Stimulated activated CD8-positive, alpha-beta memory T cell treated with anti-CD3 and anti-CD28 coated beads, Interleukin-7, amount 100 ng/mL, for 4 hours (primary cell): Measurements from ENCODE around the gene NHLH2.

Source experiments
- DNase-seq, 2 donors: peaks; one replicate each; pipeline ENCODE4 v3.0.0-alpha.2; 2020; ENCODE audit warnings: low read depth in 2 of 2

The NHLH2 gene

DNA sequence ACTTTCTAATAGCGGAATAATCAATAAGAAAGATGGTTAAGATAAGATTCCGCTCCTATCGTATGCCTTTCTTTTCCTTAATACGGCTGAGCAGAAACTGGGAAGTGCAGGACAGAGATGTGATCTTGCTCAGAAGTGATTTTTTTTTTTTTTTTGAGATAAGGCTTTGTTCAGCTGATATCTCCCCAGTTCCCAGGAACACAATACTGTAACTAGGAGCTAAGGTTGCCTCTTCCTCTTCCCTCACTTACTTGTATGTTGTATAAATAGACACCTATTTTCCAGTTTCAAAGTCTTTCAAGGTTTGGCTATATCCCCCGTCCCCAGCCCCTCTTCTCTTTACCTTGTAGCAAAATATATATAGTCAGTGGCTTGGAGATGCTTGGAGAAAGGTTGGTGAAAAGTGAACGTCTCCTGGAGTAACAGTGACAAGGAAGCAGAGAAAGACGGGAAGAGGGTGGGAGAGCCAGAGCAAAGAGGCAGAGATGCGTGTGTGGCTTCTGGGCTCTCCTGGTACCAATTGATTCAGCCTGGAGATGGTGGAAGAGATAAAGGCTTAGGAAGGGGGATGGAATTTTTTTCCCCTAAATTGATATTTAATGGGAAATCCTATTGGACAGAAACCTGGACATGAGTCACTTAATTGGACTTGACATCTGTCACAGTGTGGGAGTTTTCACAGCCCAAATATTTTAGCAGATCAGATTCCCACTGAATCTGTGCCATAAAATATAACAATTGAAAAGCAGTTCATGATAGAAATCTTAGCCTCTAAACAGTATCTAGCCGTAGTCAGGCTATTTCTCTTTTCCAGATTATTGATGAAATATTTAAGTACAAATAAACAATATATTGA, at the start of gene NHLH2:
Gene NHLH2 (minus strand): TSS at position 522 of the 856 bp plus-strand sequence. CDS start 2,754 bp downstream, outside the sequence.
- DNase-seq = no peak

DNA sequence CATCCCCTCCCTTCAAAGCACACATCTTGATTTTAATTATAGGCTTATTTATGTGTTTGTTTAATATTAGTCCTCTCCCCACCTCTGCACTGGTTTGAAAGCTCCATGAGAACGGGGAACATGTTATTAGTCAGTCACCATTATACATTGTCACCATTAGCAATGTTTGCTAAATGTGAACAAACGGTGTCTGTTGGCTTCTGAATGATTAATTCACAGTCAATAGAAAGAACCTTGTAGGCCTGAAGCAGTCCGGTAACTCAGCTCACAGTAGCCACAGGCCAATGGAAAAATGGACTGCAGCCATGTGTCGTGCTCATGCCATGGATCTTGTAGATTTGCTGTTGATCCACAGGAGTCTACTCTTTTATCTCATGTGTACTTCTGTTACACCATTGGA, 49.7 kb upstream of the NHLH2 start:
- DNase-seq = no peak

DNA sequence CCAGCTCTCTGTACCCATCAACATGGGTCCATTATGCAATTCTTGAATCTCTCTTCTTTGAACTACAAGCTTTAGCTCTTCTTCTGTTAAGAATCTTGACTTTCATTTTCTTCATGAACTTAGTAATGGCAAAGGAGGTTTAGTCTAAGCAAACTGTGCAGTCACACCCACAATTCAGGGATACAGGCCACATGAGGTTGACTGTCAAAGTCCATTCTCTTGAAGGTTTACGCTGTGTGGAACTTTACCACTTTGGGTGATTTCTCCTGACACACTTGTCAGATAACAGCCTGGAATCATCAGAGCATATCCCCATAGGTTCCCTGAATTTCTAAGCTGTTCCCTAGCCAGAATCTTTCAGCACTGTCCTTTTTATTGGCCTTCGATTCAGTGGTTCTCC, 48.0 kb upstream of the NHLH2 start:
- DNase-seq = no peak

DNA sequence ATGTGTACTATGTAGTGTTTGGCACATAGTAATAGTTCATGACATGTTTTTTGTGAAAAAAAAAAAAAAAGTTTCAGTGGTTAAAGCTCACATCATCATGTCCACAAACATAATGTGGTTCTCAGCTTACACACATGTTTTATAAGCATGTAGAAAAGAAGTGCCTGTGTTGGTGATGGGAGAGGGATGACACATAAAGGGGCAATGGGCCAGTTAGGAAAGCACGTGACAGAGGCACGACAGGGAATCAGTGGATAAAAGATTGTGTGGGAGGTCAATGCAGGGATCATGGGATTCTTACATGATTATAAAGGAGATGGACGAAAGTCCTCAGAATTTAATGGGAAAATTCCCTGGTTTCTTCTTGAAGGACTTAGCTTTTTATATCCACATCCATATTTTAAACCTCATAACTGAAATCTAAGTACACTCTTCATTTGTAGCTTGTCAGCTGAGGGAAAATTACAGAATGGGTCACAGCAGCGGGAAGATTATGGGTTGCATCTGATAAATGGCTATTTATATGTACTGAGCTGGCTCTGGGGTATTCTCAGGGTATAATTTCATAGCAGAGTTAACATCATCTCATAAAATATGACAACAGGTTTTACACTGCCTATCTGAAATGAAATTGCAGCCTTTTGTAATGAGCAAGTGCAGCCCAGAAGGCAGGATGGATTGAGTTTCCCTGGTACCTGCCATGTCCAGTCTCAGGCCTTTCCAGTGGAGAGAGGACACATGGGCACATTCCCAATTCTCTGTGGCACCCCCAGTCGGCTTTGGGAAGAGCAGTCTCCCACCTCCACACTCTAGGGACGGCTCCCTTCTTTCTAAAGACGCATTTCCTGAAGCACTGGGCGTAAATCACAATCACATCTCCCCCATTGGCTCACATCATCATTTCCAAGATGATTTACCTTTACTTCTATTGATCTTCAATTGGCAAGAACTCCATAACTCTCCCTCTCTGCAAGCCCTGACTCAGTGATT, 42.3 kb upstream of the NHLH2 start:
- no peak for DNase-seq

DNA sequence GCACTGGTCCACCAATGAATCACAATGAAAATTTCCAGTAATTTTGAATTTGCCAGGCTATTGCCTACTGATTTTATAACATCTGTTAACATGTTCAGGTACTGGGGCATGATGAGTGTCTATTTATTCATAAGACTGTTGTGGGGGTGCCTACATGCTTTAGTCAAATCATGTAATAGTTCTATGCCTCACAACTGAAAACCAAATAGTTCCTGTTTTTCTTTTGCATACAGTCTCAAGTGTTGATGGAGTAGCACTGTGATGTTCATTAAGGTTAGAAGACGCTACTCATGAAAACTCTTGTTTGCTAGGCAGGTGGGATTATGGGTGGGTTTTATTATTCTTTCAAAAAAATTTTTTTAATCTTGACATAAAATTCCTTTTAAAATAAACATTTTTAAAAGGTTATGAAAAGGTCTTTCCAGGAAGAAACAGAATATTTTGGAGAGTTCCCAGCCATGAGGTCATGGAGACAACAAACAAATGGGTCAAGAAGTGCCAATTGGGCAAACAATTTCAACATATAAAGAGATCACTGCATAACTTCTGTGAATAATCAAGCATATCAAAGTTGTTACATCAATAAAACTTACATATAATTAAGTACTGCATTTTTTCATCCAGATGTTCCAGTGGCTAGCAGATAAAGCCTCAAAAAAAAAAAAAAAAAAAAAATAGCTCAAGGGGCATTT, 40.2 kb upstream of the NHLH2 start:
- no peak for DNase-seq

DNA sequence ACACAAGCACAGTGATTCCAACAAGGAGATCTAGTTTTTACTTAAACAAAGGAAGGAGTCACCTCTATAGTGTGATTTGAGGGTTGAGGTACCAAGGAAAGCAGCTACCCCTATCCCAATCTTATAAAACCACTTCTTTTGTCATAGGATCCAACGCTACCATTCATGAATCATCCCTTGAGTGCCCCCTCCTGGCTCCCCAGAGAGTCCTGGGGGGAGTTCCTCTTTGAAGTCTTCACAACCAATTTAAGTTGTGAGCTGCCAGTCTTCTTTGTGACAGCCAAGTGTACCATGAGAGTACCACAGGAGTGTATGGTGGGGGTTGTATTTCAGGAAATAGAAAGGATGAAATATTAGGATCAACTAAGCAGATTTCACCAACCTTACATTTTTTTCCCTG, 39.1 kb upstream of the NHLH2 start:
- DNase-seq = no peak

DNA sequence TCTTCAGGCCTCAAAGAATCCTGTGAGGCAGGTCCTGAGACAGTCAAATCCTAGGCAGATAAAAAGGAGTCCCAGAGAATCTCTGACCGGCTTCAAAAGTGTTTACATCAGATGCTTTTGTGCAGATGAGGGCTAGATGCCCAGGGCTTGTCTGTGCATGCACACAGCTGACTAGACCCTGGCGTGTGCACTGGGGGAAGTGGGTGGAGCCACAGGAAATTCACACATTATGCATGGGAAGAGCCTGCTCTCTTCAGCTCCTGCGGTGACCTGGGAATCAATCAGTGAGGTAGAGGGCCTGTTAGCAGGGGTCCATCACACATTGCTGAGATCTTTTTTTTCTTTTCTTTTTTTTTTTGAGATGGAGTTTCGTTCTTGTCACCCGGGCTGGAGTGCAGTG, 36.6 kb upstream of the NHLH2 start:
- no peak for DNase-seq

DNA sequence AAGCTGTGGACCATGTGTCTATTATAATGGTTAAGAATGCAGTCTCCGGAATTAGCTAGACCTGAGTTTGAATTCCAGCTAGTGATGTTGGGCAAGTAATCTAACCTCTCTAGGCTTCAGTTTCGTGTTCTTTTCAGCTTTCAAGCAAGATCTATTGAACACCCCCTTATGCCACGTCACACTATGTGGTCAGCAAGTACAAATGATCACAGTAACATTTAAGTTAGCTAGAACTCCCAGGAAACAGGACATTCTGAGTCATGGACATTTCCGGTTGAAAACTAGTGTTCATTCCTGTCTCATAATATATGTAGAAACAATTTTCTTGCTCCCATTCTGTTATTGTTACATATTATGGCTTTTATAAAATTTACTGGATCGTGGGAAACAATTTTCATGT, 34.0 kb upstream of the NHLH2 start:
- DNase-seq = no peak

DNA sequence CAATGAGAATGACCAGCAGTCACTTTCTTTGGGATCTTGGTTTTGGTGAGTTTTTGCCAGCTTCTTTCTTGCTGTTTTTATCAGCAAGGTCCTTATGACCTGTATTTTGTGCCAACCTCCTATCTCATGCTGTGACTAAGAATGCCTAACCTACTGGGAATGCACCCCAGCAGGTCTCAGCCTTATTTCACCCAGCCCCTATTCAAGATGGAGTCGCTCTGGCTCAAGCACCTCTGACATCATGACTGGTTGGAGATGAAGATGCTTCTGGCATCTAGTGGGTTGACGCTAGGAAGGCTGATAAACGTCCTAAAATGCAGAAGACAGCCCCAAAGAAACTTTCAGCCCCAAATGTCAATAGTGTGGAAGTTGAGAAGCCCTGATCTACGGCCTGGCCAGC, 33.6 kb upstream of the NHLH2 start:
- DNase-seq = no peak

DNA sequence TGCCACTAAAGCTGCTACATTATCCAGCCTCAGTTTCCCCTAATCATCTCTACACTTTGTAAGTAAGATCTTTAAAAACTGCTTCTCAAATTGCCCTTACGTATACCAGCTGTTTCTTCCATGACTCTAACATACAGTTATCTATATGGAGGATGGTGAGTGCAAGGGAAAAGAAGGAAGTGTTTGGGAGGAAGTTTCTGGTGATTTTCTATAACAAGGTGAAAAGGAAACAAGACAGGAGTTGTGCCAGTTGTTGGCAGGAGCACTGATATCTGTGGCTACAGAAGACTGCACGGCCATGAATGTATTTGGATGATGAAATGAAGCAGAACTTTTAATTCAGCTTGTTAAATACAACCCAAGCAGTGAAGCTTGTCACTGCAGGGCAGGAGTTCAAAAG, 32.3 kb upstream of the NHLH2 start:
- no peak for DNase-seq

DNA sequence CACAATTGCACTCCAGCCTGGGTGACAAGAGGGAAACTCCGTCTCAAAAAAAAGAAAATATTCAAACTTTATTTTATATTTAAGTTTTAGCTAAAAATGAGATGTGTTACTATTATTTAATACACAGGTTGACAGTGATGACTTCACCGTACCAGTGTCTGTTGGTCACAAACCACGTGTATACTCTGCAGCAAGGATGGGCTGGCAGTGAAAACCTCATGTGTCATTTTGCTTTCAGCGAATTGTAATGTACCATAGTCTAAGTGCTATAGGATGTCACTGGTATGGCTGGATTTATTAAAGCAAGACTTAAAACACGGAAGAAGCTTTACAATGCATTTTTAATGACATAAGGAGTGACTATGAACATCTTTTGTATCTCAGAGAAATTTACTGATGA, 28.1 kb upstream of the NHLH2 start:
- no peak for DNase-seq

DNA sequence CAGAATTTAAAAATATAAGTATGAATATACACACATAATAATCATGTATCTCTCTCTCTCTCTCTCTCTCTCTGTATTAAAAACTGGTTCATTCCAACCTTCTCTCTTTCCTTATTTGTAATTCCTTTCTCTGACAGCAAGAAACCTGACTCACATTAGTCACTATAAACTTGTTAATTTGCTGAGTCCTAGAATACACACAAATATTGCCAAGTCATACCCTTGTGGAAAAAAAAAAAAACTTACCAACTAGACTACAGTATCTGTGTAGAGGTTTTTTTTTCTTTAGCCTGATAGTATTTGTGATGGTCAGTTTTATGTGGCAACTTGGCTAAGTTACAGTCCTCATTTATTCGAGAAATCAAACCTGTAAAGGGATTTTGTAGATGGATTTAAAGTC, 26.3 kb upstream of the NHLH2 start:
- DNase-seq = no peak

DNA sequence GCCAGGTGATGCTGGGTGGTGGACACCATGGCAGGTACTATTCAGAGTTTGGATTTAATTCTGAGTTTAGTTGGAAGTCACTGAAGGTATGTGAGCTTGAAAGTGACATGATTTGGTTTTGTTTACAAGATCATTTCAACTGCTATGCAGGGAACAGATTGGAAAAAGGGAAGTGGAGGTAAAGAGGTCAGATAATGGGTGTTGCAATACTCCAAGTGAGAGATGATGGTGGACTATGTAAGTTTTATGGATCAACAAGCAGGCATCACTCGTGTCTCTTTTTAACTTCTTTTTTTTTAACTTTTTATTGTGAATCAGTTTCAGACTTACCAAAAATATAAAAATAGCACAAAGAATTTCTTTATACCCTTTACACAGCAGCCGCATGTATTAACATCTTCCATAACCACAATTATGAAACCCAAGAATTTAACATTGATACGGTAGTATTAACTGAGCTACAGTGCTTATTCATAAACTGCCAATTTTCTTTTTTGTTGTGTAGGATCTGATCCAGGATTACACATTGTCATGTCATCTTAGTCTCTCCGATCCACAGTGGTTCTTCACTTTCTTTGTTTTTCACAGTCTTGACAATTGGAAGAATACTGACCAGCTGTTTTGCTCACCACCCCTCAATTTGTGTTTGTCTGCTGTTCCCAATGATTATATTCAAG, 24.9 kb upstream of the NHLH2 start:
- no peak for DNase-seq

DNA sequence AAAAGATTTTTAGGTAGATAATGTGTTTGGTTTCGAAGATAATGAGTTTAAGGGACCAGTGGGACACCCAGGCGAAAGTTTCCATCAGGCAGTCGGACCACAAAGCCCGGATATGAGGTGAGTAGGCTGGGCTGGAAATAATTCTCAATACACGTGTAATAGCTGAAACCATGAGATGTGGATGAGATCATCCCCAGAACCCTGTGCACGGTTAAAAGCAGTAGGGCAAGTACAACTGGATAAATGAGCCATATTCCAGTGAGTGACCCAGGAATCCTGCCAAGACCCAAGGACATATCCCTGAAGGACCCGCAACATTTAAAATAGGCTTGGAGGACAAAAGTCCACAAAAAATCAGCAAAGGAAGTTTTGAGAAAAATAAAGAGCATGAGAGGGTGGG, 21.5 kb upstream of the NHLH2 start:
- DNase-seq = no peak

DNA sequence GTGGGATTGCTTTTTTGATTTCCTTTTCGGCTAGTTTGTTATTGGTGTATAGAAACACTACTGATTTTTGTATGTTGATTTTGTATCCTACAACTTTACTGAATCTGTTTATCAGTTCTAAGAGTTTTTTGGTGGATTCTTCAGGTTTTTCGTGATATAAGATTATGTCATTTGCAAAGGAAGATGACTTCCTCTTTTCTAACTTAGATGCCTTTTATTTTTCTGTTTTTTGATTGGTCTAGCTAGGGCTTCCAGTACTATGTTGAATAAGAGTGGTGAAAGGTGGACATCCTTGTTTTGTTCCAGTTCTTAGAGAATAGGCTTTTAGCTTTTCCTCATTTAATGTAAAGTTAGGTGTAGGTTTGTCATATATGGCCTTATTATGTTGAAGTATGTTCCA, 13.1 kb upstream of the NHLH2 start:
- DNase-seq = no peak

DNA sequence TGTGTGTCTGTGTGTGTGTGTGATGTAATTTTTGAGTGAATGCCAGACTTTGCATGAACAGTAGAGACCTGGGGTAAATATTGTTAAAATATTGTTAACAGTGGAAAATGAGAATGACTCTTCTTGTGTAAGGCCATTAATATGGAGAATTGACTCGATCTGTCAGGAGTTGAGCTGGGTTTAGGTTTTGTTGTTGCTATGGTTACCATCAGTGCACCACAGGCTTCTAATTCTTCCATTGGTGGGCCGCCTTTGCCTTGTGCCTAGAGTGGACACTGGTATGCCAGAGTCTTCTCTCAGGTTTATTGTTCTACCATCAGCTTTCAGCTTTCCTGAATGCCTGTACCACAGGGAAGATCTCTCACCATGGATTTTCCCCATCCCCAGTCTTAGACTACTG, 10.0 kb upstream of the NHLH2 start:
- no peak for DNase-seq

DNA sequence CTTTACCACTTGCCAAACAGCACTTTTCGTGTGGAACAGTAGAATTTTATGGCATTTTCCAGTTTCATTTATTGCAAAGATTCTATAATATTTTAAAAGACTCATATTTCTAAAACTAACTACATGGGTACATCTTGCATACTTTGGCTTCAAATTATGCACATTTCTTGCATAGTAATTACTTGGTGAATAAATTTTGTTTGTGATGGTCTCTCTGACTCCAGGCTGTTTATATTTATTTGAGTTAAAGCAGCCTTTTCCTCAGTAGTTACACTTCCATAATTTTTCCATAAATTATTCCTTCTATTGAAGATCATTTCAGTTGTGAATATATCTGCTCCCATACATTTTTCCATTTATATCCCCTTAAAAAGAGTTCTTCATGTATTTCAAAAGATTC, 6.9 kb upstream of the NHLH2 start:
- DNase-seq = no peak

DNA sequence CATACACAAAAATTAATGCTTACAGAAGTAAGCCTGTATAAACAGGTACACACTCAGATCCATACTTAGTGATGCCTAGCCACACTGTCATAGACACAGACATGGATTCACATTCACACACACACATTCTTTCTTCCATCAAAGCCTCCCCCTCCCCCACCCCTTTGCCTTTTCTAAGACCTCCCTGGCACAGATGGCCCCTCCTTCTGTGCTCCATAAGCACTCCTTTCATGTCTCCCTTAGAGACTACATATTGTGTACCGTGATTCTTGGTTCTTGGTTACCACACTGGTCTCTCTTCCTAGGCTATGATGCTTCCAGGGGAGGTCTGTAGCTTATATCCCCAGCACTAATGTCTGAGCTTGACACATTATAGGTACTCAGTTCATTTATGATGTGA, 2.0 kb upstream of the NHLH2 start:
- DNase-seq = no peak

DNA sequence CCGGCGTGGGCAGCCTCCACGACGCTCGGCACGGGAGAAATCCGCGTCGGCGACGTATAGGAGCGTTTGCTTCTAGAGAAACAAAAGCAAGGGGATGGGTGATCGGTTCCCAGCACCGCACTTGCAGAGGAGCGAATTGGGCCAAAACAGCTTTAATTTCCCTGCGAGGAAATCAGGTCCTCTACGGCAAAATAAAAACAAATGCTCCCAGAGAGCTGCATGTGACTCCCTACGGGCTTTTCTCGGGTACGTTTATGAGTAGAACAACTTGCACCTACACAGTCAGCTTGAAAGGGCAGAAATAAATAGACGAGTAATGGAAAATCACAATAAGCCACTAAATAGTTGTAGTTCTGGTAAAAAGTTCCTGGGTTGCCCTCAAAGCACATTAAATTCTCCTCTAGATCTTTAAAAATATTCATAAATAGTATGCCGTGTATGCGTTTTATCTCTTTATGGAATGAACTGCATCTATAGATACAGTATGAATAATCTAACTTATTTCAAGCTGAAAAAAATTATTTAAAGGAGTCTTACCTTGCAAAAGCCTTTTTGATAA, 1.2 kb downstream of the NHLH2 start:
- no peak for DNase-seq

DNA sequence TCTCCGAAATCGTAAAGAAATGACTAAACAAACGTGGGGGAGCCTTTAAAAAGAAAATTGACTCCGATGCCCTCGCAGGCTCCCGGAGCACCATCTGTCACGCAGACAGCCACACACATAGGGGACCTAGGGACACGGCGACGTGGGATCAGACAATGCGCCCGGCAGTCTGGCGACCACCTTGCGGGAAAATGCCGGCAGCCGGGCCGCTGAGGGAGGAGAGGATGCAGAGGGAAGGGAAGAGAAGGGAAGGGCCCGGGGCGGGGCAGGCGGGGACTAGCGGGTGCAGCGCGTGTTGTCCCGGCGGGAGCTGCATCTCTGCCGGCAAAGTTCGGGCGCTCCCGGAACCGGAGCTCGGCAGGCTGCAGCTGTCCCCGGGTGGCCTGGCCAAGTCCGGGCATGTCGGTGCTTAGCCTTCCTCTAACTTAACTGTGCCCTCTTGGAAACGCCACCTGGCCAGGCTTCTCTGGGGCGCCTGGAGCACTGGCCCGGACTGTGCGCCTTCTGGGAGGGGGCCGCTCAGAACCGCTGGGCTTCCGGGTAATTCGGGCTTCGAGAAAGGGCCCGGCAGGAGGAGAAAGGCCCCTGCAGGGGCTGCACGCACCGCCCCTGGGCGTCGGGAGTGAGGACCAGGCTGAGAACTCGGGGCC, 1.8 kb downstream of the NHLH2 start:
- no peak for DNase-seq
